HG03469 (cell line): Measurements from ENCODE around the gene VWA8.
"Not testable (repeated sequence)": the region's sequence is repeated elsewhere in the genome, so short reads cannot be mapped to it uniquely, and the experiment has no call there.

Source experiments
- ATAC-seq: cut with Tn5 transposase; IDR thresholded peaks from one replicate; pipeline ENCODE4 v1.9.1; 2021; ENCODE audit warnings: mild to moderate bottlenecking, moderate library complexity, moderate number of reproducible peaks; ENCODE audit not compliant: unreplicated experiment

Gene VWA8

GRCh38 chr13:41652735-41653361, 308.1 kb downstream of the VWA8 start:
- no peak for ATAC-seq

- ATAC-seq = no peak
Observed at GRCh38 chr13:41651413-41652058, 309.4 kb downstream of the VWA8 start.

GRCh38 chr13:41650706-41651105, 310.2 kb downstream of the VWA8 start:
- no peak for ATAC-seq

GRCh38 chr13:41649659-41650058, 311.2 kb downstream of the VWA8 start:
- no peak for ATAC-seq

- ATAC-seq = no peak
Observed at GRCh38 chr13:41648314-41648935, 312.5 kb downstream of the VWA8 start.

- ATAC-seq = not testable (repeated sequence)
Observed at GRCh38 chr13:41647699-41648313, 313.1 kb downstream of the VWA8 start.

GRCh38 chr13:41645331-41645730, 315.6 kb downstream of the VWA8 start:
- no peak for ATAC-seq

GRCh38 chr13:41644742-41645141, 316.2 kb downstream of the VWA8 start:
- no peak for ATAC-seq

- no peak for ATAC-seq
Observed at GRCh38 chr13:41643507-41643906, 317.4 kb downstream of the VWA8 start.

- ATAC-seq = no peak
Observed at GRCh38 chr13:41641961-41642360, 318.9 kb downstream of the VWA8 start.

GRCh38 chr13:41641429-41641828, 319.5 kb downstream of the VWA8 start:
- no peak for ATAC-seq

- ATAC-seq = no peak
Observed at GRCh38 chr13:41639955-41640780, 320.7 kb downstream of the VWA8 start.

GRCh38 chr13:41639237-41639904, 321.5 kb downstream of the VWA8 start:
- ATAC-seq = no peak

- no peak for ATAC-seq
Observed at GRCh38 chr13:41637586-41637985, 323.3 kb downstream of the VWA8 start.

- ATAC-seq = not testable (repeated sequence)
Observed at GRCh38 chr13:41637032-41637431, 323.9 kb downstream of the VWA8 start.

GRCh38 chr13:41636590-41636989, 324.3 kb downstream of the VWA8 start:
- not testable (repeated sequence) for ATAC-seq

GRCh38 chr13:41634407-41634806, 326.5 kb downstream of the VWA8 start:
- ATAC-seq = no peak

GRCh38 chr13:41633776-41634175, 327.1 kb downstream of the VWA8 start:
- no peak for ATAC-seq

GRCh38 chr13:41631296-41631965, 329.5 kb downstream of the VWA8 start:
- ATAC-seq = no peak

GRCh38 chr13:41627425-41627824, 333.5 kb downstream of the VWA8 start:
- ATAC-seq = no peak
